ENCODE data around the gene PRKCA. TPM values are rescaled to one million over a fixed set of nuclear protein-coding genes. Genes with fewer than 3 reads are reported as not detected.

PRKCA gene
- total and polyA plus RNA-seq, 2 donors: 15.6 to 24.4 TPM

DNA sequence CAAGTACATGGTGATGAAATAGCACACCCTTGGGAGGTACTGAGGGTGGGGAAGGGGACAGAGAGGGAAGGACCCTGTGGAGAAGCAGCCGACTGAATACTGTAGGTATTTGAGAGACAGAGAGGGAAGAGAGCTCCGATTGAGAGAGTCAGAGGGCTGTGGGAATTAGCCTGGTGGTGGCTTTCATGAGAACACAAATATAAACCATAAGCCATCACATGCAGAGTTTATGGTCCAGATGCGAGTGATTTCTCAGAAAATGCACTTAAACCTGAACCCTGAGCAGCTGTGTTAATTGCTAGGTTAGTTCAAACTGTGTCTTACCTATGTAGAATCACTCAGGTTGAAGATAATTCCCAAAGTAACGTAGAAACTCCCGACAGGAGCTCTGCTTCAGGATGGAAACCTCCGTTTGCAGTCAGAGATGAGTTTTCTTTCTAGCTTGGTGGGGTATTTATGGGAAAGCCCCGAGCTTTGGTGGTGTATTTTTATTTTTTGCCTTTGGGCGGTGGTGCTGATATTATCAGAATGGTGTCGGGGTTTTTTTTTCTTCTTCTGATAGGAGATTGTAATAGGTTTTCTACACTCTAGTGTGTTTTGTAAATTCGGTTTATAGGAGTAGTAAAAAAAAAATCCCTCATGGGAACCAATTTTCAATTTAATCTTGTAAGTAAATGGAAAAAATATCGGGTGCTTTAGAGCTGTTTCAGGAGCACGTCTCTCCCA lies 347.6 kb downstream of the PRKCA start:
- Histone ChIP-seq H3K4me1 (ENCODE audit: insufficient read depth) (no peaks in the 10 kb centered on the region), H3K36me3 (ENCODE audit: insufficient read depth) (no peaks in the 10 kb centered on the region), H3K4me3 (ENCODE audit: low read depth, low read length) (no peak overlapping the region), H3K27ac (ENCODE audit: low read depth) (no peak overlapping the region)
- WGBS: 89% methylated on average over 12 of the region's 12 CpGs
- DNase-seq (ENCODE audit: extremely low spot score): no peak

DNA sequence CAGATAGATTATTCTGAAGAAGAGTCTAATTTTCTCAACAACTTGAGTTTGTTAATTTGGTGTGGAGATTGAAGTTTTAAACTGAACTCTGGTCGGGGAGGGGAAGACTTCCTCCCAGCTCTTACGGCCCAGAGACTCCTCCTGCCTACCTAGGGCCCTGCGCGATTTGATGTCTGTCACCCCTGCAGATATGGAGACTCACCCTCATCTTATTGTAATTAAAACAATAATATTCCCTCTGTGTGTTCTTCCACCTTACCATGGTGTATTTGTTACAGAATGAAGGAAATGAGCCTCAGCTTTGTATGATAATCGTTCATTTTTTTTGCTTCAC lies 348.1 kb downstream of the PRKCA start:
- no peaks in the 10 kb centered on the region for H3K36me3 ChIP-seq (ENCODE audit: insufficient read depth)
- no peak overlapping the region for H3K27ac ChIP-seq (ENCODE audit: low read depth)
- DNase-seq (ENCODE audit: extremely low spot score): no peak
- 91% methylated on average over 5 of the region's 5 CpGs for WGBS
- H3K4me1 ChIP-seq (ENCODE audit: insufficient read depth): no peaks in the 10 kb centered on the region
- no peak overlapping the region for H3K4me3 ChIP-seq (ENCODE audit: low read depth, low read length)

DNA sequence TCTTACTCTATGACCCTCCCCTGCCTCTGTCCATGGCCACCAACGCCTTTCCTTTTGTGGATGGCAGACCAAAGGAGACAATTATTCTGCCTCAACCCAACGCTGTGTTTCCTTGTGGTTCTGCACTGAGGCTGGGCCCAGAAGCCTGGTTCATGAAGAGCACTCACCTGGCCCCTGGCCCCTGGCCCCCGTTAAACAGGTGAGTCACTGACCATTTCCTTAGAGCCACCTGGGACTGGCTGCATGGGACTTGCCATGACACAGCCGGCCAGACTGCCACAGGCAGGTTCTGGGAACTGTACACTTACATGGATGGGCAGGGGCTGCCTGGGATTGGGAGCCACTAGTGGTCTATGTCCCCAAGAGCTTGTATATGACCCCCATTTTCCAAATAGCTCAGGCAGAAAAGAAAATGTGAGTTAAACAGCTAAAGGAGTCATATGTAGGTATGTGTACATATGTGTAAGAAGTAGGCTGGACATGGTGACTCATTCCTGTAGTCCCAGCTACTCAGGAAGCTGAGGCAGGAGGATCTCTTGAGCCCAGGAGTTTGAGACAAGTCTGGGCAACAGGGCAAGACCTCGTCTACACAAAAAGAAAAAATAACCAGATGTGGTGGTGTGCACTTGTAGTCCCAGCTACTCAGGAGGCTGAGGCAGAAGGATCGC lies 350.6 kb downstream of the PRKCA start:
- H3K27ac ChIP-seq (ENCODE audit: low read depth): no peak overlapping the region
- H3K36me3 ChIP-seq (ENCODE audit: insufficient read depth): no peaks in the 10 kb centered on the region
- H3K4me1 ChIP-seq (ENCODE audit: insufficient read depth): no peaks in the 10 kb centered on the region
- DNase-seq (ENCODE audit: extremely low spot score): no peak
- WGBS: 94% methylated on average over 6 of the region's 6 CpGs
- H3K4me3 ChIP-seq (ENCODE audit: low read depth, low read length): no peak overlapping the region

DNA sequence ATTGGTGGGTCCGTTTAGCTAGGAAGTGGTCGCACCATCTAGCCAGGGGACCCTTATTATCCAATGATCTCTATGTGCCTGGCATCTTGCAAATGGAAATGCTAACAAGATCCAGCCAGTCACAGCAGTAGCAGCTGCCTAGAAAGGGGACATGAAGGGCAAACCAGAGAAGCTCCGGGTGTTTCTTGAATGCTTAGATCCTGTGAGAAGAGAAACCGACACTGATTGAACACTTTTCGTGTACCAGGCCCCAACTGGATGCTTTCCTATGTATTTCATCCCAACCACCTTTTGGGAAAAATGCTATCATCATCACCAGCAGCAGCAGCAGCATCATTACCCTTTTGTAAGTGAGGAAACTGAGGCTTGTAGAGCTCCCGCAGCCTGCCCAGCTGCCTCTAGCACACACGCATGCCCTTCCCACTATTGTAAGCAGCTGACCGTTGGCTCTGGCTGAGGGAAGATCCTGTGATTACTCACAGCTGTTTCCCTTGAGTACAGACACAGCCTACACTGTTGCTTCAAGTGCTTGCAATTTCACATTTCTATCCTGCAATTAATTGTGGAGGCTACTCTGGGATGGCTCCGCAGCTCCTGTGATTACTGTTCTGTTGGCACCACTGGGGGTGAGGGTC lies 351.8 kb downstream of the PRKCA start:
- DNase-seq (ENCODE audit: extremely low spot score): no peak
- Histone ChIP-seq H3K4me1 (ENCODE audit: insufficient read depth) (no peaks in the 10 kb centered on the region), H3K36me3 (ENCODE audit: insufficient read depth) (no peaks in the 10 kb centered on the region), H3K27ac (ENCODE audit: low read depth) (no peak overlapping the region), H3K4me3 (ENCODE audit: low read depth, low read length) (no peak overlapping the region)
- 63% methylated on average over 9 of the region's 9 CpGs for WGBS

DNA sequence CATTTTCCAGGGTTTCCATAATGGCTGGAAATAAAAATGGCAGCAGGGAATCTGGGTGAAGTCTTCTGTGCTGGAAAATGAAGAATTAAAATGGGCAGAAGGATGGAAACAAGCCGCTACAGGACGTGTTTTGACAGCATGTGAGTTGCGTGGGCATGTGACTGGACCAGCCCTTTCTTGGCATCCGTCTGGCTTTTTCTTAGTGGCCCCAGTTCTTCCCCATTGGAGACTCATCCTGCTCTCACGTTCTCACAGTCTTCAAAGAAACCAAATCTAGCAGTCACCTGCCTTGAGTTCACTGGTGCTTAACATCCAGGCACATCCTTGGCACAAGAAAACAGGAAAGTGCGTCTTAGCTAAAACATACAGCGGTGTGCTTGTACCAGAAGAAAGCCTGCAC lies 352.4 kb downstream of the PRKCA start:
- Histone ChIP-seq H3K36me3 (ENCODE audit: insufficient read depth) (no peaks in the 10 kb centered on the region), H3K27ac (ENCODE audit: low read depth) (no peak overlapping the region), H3K4me1 (ENCODE audit: insufficient read depth) (no peaks in the 10 kb centered on the region), H3K4me3 (ENCODE audit: low read depth, low read length) (no peak overlapping the region)
- WGBS: 91% methylated on average over 7 of the region's 7 CpGs
- no peak for DNase-seq (ENCODE audit: extremely low spot score)

DNA sequence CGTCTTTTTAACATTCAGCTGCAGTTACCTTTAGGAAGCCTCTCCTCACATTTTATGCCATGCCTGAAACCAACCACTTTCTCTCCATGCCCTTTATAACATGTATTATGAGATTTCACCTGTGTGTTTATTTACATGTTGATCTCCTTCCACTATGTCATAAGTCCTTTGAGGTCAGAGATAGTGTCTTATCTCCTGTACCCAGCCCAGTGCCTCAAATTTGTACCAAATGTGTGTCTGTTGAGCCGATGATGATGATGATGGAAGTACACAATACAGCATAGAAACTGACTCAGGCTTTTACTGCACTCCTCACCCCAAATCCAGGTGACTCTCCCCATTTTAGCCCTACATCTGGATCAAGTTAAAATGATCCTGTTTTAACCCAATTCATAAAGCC lies 353.0 kb downstream of the PRKCA start:
- WGBS: 94% methylated on average over 2 of the region's 2 CpGs
- no peak overlapping the region for H3K27ac ChIP-seq (ENCODE audit: low read depth)

DNA sequence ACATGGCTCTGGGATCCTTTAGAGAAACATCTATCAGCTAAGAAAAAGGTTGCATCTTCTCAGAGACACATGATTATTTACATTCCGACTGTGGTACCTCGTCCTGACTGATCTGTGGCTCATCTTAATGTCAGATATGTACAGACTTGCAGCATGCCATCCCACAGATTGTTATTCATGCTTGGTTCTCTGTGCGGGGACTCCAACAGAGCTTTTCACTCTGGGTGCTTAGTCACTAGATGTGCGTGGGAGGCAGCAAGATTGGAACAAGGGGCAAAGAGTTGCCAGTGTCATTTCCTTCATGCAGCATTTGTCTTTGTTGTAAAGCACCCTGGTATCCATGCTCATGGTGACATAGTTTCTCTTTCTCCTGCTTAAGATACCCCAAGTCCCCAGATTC lies 353.4 kb downstream of the PRKCA start:
- Histone ChIP-seq H3K4me3 (ENCODE audit: low read depth, low read length) (no peak overlapping the region), H3K4me1 (ENCODE audit: insufficient read depth) (no peaks in the 10 kb centered on the region), H3K36me3 (ENCODE audit: insufficient read depth) (no peaks in the 10 kb centered on the region), H3K27ac (ENCODE audit: low read depth) (no peak overlapping the region)
- WGBS: 76% methylated on average over 4 of the region's 4 CpGs
- DNase-seq (ENCODE audit: extremely low spot score): no peak

More for the DNA sequence above, 353.0 kb downstream of the PRKCA start:
- H3K4me1 ChIP-seq (ENCODE audit: insufficient read depth): no peaks in the 10 kb centered on the region
- no peaks in the 10 kb centered on the region for H3K36me3 ChIP-seq (ENCODE audit: insufficient read depth)
- H3K4me3 ChIP-seq (ENCODE audit: low read depth, low read length): no peak overlapping the region
- DNase-seq (ENCODE audit: extremely low spot score): no peak

DNA sequence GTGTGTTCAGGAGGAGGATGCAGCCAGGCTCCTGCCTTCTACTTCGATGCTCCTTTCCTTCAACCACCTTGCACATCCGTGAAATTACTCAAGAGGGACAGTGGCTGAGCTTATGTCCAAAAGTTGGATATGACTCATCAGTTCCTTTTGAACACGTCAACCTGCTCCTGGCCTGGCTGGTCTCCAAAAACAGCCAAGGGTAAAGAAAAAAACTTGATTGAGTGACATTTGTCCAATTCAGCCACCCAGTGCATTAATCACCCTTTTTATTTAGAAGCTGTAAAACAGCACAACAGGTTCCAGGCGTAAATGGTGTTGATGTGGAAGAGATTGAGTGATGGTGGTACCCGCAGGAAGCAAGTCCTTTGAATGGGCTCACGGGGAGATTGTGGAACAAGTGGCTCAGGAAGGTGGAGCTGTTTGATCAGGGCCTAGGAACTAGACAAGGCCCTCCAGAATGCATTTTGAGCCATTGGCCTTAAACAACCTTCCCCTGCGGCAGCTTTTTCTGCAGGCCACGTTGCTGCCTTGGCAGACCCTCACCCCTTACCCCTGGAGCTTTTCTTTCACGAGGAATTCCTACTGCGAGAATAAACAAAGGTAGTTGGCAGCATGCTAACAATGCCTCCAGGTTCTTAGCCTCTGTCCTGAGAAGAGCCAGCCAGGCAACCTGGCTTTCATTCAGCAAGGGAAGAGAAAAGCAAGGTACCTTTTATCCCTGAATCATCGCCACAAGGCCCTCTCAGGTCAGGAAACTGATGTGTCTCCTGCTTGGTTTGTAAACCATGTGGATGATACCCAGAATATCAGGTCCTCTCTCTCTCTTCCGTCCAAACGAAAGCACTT lies 359.2 kb downstream of the PRKCA start:
- Histone ChIP-seq H3K27ac (ENCODE audit: low read depth) (no peak overlapping the region), H3K4me3 (ENCODE audit: low read depth, low read length) (no peak overlapping the region), H3K4me1 (ENCODE audit: insufficient read depth) (no peaks in the 10 kb centered on the region), H3K36me3 (ENCODE audit: insufficient read depth) (no peaks in the 10 kb centered on the region)
- WGBS: 82% methylated on average over 13 of the region's 13 CpGs
- no peak for DNase-seq (ENCODE audit: extremely low spot score)

DNA sequence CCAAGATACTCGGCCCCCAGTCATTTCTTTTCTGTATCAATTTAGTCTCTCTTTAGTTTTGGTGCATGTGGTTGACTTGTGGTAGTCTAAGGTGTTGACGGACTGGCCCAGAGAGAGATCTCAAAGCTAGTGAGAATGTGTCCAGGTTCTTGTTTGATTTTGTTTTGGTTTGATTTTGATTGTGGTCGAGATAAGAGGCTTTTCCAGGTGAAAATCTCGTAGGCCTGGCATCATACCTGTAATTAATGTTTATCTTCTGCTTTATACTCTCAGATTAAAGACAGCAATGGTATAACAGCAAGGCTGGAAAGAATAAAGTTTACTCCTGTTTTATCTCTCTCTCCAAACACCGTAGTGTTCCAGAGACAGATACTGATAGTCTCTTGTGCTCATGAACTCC lies 360.1 kb downstream of the PRKCA start:
- Histone ChIP-seq H3K36me3 (ENCODE audit: insufficient read depth) (no peaks in the 10 kb centered on the region), H3K4me1 (ENCODE audit: insufficient read depth) (no peaks in the 10 kb centered on the region), H3K4me3 (ENCODE audit: low read depth, low read length) (no peak overlapping the region), H3K27ac (ENCODE audit: low read depth) (no peak overlapping the region)
- DNase-seq (ENCODE audit: extremely low spot score): no peak
- 69% methylated on average over 5 of the region's 5 CpGs for WGBS

DNA sequence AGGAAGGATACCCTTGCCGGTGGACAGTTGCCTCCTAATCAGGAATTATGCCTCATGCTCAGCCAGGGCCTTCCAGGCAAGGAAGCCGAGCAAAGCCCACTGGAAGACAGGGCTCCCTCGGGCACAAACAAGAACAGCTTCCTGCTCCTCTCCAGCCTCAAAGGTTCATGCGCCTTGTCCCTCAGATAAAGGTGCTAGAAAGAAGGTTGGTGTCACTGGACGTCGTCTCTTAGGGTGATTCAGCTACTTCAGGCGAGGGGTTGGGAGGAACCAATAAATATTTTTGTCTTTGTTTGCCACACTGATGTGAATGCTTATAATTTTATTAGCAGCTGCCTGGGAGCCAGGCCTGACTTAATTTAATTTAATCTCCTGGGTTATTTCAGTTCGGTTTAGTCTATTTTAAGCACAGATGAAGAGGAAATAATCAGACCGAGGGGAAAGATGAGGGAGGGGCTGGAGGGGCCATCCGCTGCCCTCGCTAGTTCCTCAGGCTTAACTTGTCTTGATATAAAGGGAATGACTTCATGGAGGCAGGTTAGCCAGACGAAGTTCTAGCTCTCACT lies 360.7 kb downstream of the PRKCA start:
- DNase-seq (ENCODE audit: extremely low spot score): no peak
- WGBS: 45% methylated on average over 12 of the region's 12 CpGs
- Histone ChIP-seq H3K36me3 (ENCODE audit: insufficient read depth) (no peaks in the 10 kb centered on the region), H3K4me1 (ENCODE audit: insufficient read depth) (no peaks in the 10 kb centered on the region), H3K27ac (ENCODE audit: low read depth) (no peak overlapping the region), H3K4me3 (ENCODE audit: low read depth, low read length) (no peak overlapping the region)

DNA sequence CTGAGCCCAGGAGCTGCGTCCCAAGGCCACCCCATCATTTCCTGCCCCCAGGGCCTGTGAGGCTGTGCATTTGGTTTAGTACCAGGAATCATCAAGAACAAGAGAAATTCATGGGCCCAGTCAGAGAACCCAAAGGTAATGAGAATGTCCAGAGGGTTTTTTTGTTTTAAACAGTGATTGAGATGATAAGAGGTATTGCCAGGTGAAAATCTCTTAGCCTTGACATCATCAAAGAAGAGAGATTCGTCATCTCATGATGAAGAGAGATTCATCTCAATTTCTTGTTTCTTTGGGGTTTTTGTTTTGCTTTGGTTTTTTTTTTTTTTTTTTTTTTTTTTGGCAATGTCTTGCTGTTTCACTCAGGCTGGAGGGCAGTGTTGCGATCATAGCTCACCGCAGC lies 361.9 kb downstream of the PRKCA start:
- no peaks in the 10 kb centered on the region for H3K36me3 ChIP-seq (ENCODE audit: insufficient read depth)
- no peak overlapping the region for H3K4me3 ChIP-seq (ENCODE audit: low read depth, low read length)
- H3K4me1 ChIP-seq (ENCODE audit: insufficient read depth): no peaks in the 10 kb centered on the region
- no peak for DNase-seq (ENCODE audit: extremely low spot score)
- 96% methylated on average over 4 of the region's 4 CpGs for WGBS
- no peak overlapping the region for H3K27ac ChIP-seq (ENCODE audit: low read depth)

DNA sequence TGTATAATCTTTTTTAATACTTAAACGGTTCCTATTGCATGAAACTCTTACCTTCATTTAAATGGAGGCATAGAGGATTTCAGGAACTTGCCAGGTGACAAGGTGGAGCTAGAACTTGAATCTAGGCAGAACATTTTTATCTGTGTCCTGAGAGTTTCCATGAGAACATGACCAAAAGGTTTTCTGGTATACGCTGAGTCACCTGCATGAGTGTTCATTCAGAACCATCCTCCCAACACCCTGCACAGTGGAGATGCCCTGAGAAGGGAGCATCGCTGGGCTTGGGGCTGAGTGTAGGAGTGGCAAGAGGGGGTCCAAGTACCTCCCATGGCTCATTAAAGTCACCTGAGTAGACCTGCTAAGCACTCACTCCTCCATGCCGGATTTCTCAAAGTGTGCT lies 362.8 kb downstream of the PRKCA start:
- 97% methylated on average over 4 of the region's 4 CpGs for WGBS
- H3K27ac ChIP-seq (ENCODE audit: low read depth): no peak overlapping the region
- H3K36me3 ChIP-seq (ENCODE audit: insufficient read depth): no peaks in the 10 kb centered on the region
- no peak for DNase-seq (ENCODE audit: extremely low spot score)
- no peaks in the 10 kb centered on the region for H3K4me1 ChIP-seq (ENCODE audit: insufficient read depth)
- H3K4me3 ChIP-seq (ENCODE audit: low read depth, low read length): no peak overlapping the region

DNA sequence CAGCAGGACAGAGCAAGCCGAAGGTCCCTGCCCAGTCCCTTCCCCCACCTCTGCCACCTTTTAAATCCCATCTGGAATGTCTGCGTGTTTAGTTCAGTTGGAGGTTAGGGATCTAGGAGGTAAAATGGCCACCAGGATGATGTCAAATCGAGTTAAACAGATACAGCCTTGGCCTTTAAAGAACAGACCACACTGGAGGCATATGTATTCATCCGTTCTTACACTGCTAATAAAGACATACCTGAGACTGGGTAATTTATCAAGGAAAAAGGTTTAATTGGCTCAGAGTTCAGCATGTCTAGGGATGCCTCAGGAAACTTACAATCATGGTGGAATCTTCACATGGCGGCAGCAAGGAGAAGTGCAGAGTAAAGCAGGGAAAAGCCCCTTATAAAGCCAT lies 364.7 kb downstream of the PRKCA start:
- Histone ChIP-seq H3K36me3 (ENCODE audit: insufficient read depth) (no peaks in the 10 kb centered on the region), H3K4me1 (ENCODE audit: insufficient read depth) (no peaks in the 10 kb centered on the region), H3K27ac (ENCODE audit: low read depth) (no peak overlapping the region), H3K4me3 (ENCODE audit: low read depth, low read length) (no peak overlapping the region)
- no peak for DNase-seq (ENCODE audit: extremely low spot score)
- 89% methylated on average over 5 of the region's 5 CpGs for WGBS
